Omental fat pad (tissue), 4 donors: ENCODE results near the gene MACROD2. TPM values are rescaled to one million over a fixed set of nuclear protein-coding genes. Genes with fewer than 3 reads are reported as not detected.

Source experiments
- ATAC-seq: fragments of 150-250 bp; one replicate; pipeline ENCODE4 v1.9.1; 2016; ENCODE audit warnings: mild to moderate bottlenecking, moderate library complexity; ENCODE audit not compliant: low FRiP score
- DNase-seq: peaks from one replicate; pipeline ENCODE4 v3.0.0-alpha.2; 2019; ENCODE audit warnings: low spot score
- CTCF ChIP-seq, 3 donors: fragments of 450-650 bp; IDR thresholded peaks; one replicate each; pipeline ENCODE4 v1.5.1; 2016 to 2017; ENCODE audit warnings: antibody characterized with exemption in 3 of 3, mild to moderate bottlenecking in 3 of 3, moderate library complexity in 2 of 3
- total RNA-seq, 4 donors: library from RNA; depleted of rRNA; stranded (reverse); fragments of >200 nt; gene quantifications; one replicate each; pipeline ENCODE4 v1.1.0, GENCODE V29; 2016

The MACROD2 gene
- total RNA-seq, 4 donors from 2014 or later, result 6.8 to 54.1 (median 7.4) TPM

- no peak for TF ChIP-seq CTCF (IDR thresholded peaks at IDR 0.05)
- DNase-seq (no peak), ATAC-seq (no peak)
Measured at GRCh38 chr20:15319439-15319838, 1324.1 kb downstream of the MACROD2 start.

GRCh38 chr20:15320941-15321340 lies 1325.6 kb downstream of the MACROD2 start:
- TF ChIP-seq CTCF (IDR thresholded peaks at IDR 0.05), result no peak
- ATAC-seq, result no peak
- DNase-seq, result no peak

GRCh38 chr20:15327123-15327522 lies 1331.8 kb downstream of the MACROD2 start:
- ATAC-seq (no peak), DNase-seq (no peak)
- no peak for TF ChIP-seq CTCF (IDR thresholded peaks at IDR 0.05)

- no peak for DNase-seq
- ATAC-seq, result no peak
- TF ChIP-seq CTCF (IDR thresholded peaks at IDR 0.05), result no peak
Measured at GRCh38 chr20:15328084-15328483, 1332.8 kb downstream of the MACROD2 start.

- TF ChIP-seq CTCF (IDR thresholded peaks at IDR 0.05), result no peak
- no peak for ATAC-seq
- no peak for DNase-seq
Measured at GRCh38 chr20:15332711-15333160, 1337.4 kb downstream of the MACROD2 start.

GRCh38 chr20:15333170-15333569 lies 1337.9 kb downstream of the MACROD2 start:
- no peak for ATAC-seq

More at GRCh38 chr20:15333170-15333569, 1337.9 kb downstream of the MACROD2 start:
- TF ChIP-seq CTCF (IDR thresholded peaks at IDR 0.05), result no peak
- DNase-seq, result no peak
